GM18526 (cell line): ENCODE results near the gene ZNF81.

ENCODE experiments used
- POLR2A ChIP-seq: IDR thresholded peaks from 3 replicates; pipeline ENCODE4 v1.6.1; 2011; ENCODE audit not compliant: insufficient read length; ENCODE audit errors: extremely low read depth

ZNF81 gene

DNA sequence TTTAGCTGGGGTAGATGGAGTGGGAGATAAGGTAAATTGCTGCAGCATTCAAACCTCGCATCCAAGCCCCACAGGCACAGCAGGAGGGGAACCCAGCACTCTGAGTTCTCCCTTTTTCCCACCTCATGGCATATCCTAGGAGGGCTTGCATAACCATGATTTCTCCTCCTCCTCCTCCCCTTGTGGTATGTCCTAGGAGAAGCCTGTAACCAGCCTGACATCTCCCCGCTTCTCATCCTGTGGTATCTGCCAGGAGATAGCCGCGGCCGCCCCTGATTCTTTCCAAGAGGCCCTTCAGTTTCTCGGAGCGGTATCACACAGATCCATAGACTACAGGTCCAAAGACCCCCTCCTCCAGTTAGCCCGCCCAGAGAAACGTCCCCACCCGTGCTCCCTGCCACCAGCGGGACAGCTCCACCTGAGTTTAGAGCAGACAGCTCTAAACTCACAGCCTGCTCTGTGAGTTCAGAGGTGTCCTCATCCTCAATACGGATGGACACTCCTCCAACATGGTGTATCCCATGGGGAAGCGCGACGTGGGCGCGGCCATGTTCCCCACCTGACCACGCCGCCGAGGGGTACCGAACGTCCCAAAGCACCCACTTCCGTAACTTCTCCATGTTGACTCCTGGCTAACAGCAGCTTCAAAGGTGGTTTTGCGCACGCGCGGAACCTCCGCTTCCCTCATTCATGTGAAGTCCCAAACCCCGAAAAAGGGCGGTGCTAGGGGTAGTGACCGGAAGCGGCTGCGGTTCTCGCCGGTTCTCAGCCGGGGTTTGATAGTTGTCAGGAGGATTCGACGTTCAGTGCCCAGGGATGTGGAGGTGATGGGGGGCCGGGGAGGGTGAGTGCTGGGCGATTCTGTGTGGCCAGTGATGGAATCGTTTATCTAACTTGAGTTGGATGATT is at the start of gene ZNF81:
Gene ZNF81, plus strand, starts transcription at position 739 of the 909 bp plus-strand sequence. CDS start 9,366 bp downstream, outside the sequence.
- peak; percentile 58 for TF ChIP-seq POLR2A

DNA sequence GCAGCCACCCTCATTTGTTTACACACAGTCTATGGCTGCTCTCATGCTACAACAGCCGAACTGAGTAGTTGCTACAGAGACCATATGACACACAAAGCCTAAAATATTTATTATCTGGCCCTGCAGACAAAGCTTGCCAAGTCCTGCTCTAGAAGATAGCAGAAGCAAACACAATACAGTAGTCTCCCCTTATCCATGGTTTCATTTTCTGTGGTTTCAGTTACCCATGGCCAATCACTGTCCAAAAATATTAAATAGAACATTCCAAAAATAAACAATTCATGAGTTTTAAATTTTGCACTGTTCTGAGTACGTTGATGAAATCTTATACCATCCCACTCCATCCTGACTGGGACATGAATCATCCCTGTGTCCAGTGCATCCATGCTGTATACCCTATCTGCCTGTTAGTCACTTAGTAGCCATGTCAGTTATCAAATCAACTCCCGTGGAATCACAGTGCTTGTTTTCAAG is 40.2 kb upstream of the ZNF81 start:
- TF ChIP-seq POLR2A: no peak

DNA sequence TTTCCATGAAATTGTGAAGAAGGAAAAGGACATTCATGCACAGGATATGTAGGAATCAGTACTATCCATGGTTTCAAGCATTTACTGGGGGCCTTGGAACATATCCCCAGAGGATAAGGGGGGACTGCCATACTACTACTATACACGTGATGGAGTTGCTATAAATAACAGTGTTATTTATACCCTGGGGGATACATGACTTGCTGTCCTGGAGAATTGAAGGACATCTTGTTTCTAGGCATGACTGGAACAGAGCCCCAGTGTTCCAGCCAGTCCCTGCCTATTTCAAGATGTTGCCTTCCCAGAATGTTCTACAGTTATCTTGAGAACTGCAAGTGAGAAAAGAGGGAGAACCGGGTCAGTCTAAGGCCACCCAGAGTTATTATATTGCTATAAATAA is 39.6 kb upstream of the ZNF81 start:
- no peak for TF ChIP-seq POLR2A

DNA sequence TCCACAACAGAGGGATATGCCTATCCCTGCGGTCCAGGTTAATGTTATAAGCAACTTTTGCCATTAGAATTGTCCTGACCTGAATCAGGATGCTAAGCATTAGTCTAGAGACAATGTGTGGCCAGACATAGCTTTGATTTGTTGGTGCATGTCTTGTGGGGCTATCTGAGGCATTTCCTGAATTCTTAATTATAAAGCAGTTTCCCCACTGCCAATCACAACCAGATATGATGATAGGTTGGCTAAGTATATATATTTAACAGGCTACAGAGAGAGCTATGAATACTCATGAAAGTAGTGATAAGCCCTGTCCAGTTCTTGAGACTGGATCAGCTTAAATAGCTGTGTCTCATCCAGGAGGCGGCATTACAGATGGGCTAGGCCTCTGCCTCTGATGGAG is 37.8 kb upstream of the ZNF81 start:
- TF ChIP-seq POLR2A: no peak

DNA sequence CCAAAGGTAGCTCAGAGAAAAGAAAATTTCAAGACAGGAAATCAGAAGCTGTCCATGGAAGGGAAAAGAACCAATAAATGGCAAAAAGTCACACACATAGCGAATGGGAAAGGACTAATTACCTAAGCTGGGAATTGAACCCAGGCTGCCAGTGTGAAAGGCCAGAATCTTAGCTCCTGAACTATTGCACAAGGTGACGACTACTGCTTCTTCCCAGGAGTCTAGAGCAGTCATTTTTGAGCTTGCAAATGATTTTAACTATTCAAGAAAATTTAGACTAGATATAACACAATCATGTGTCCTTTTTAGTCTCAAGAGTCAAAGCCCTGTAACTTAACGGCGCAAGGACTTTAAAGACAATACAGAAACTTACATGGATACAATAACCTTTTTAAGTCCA is 34.1 kb upstream of the ZNF81 start:
- no peak for TF ChIP-seq POLR2A

DNA sequence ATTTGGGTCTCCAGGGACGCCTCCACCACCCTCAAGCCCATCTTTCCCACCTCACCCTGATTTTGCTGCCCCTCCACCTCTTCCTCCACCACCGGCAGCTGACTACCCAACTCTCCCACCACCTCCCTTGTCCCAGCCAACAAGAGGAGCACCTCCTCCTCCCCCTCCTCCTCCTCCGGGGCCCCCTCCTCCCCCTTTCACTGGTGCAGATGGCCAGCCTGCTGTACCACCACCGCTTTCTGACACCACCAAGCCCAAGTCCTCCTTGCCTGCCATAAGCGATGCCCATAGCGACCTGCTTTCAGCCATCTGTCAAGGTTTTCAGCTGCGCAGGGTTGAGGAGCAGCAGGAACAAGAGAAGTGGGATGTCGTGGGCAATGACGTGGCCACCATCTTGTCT is 32.4 kb upstream of the ZNF81 start:
- TF ChIP-seq POLR2A: no peak

DNA sequence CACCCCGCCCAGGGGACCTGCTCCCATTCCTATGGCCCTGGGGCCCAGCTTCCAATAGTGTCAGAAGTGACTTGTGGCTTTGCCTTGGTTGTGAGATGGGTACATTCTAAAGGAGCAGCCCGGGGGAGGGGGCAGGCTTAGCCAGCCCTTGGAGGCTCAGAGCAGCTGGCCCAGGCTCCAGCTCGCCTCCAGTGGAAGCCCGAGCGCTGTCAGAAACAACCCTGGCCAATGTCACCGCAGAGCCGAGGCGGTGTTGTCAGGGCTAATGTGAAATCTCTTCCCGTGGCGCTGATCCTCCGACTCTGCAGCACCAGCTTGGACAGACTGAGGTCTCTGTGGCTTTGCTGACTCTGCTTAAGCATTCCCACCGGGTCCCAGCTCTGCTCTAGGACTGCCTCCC is 29.2 kb upstream of the ZNF81 start:
- TF ChIP-seq POLR2A: no peak

DNA sequence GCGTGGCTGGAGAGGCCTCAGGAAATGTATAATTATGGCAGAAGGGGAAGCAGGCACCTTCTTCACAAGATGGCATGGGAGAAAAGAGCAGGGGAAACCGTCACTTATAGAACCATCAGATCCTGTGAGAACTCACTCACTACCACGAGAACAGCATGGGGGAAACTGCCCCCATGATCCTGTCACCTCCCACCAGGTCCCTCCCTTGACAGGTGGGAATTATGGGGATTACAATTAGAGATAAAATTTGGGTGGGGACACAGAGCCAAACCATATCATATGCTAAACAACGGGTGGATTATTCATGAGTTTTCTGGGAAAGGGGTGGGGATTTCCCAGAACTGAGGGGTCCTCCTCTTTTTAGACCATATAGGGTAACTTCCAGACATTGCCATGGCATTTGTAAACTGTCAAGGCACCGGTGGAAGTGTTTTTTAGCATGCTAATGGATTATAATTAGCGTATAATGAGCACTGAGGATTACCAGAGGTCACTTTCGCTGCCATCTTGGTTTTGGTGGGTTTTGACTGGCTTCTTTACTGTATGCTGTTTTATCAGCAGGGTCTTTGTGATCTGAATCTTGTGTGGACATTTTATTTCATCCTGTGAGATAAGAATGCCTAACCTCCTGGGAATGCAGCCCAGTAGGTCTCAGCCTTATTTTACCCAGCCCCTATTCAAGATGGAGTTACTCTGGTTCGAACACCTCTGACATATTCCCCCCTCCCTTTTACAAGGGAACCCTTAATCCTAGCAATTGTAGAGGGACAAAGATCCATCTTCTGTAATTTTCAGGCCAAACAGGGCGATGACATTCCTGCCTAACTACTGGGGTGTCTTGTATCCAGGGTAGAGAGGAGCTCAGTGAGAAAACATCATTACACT is 27.6 kb upstream of the ZNF81 start:
- no peak for TF ChIP-seq POLR2A

DNA sequence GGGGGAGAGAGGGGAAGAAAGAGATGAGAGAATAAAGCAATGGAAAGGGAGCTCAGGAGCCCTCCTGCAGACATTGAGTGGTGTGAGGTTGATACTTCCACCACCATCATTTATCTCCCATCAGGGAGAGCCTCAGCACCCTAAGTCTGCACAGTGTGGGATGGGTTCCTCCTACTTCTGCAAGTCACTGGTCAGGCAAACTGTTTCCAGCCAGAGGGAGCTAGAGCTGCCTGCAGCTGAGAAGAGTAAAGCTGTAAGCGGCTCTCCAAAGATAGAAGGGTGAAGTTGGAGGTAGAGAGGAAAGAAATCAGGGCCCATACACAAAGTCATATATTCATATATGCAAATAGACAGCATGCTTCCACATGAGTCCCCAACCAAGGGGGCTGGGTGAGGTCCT is 21.9 kb upstream of the ZNF81 start:
- TF ChIP-seq POLR2A: no peak

DNA sequence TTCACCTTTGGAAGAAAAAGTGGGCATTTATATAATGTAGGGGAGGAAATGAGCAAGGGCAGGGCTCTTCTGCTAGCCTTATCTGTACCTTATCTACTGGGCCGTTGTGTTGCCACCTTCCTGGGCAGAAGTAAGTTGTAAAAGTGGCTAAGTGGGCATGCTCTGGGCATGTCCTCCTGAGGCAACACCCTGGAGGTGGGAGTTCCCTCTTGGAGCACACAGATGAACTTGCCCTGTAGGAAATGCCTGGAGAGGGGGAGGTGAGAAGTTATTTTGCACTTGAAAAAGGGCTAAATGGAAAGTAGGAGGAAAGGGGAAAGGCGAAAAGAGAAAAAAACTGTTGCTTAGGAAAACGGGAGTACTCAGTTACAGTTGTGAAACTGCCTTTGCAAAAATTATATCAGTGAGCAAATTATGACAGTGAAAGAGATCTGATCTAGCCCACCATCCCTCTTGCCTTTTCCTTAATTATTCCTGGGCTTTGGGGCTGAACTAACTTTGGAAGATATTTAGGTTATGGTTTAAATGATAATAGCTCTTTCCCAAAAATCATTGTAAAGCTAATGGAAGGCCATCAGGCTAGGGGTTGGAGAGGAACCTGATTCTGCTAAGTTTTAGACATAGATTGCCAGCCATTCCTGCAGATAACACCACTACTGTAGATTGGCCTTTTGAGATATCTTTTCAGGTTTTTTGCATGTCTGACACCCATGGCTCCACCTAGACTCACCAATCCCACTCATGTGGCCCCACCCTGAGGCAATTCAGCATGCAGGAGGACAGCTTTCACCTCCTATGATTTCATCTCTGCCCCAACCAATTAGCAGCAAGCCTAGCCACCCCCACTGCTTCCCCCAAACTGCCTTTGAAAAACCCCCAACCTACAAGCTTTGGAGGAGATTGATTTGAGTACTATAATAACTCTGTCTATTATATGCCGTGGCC is 20.5 kb upstream of the ZNF81 start:
- no peak for TF ChIP-seq POLR2A

DNA sequence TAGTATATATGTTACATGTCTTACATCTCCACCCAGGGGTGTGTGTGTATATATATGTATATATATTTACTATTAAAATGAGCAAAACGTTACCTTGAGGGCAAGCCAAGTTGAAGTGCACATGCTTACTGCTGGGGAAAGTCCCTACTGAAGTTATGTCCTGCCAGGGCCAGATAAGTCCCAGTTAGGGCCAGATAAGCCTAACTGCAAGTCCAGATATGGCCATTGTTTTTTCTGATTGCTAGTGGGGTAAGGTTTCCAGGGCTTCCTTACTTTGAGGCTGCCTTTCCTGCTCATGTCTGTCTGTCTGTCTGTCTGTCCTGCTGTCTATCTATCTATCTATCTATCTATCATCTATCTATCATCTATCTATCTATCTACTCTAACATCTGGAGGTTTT is 19.3 kb upstream of the ZNF81 start:
- TF ChIP-seq POLR2A: no peak

DNA sequence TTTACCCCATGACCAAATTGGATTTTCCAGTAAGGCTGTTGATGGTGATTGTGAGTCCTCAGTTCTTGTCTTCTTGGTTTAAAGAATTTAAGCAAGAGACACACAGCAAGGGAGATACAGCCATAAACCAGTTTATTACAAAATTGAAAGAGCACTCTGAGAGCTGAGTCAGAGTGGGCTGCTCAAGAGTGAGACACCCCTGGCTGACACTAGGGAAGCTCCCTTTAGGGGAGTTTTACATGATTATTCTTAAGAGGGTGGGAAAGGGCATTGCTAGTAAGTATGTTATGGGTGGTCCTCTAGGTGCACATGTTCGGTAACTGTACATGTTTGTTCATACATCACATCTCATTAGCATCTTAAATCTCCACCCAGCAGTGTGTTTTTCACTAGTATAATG is 18.8 kb upstream of the ZNF81 start:
- no peak for TF ChIP-seq POLR2A

DNA sequence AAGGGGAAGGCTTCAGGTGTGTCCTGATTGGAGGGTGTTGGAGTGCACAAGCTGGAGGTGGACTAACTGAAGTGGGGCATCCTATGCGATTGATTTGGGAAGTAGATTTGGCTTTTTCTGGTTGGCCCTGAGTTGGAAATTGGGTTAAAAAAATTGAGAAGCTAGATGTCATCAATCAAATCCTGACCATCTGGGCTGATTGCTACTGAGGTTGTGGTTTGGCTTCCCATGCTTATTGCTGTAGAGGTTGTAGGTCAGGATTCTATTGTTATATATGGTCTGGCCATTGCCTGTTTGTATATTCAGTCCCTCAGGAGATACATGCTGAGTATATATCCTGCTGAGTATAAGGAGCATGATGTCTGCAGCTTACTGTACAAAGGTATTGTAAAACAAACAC is 7.7 kb upstream of the ZNF81 start:
- no peak for TF ChIP-seq POLR2A

DNA sequence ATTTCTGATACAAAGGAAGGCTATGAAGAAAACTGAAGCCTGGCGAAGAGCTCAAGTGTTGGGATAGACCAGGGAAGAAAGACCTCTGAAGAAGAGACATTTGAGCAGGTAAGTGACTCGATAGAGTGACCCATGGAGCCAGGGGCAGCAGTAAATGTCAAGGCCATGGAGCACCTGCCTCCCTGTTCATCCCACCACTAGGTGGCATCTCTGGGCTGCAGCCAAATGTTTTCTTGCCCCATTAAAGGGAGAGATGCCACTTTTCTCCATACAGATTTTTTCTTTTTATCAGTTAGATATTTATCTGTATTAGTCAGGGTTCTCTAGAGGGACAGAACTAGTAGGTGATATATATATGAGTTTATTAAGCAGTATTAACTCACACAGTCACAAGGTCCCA is 4.9 kb upstream of the ZNF81 start:
- no peak for TF ChIP-seq POLR2A

DNA sequence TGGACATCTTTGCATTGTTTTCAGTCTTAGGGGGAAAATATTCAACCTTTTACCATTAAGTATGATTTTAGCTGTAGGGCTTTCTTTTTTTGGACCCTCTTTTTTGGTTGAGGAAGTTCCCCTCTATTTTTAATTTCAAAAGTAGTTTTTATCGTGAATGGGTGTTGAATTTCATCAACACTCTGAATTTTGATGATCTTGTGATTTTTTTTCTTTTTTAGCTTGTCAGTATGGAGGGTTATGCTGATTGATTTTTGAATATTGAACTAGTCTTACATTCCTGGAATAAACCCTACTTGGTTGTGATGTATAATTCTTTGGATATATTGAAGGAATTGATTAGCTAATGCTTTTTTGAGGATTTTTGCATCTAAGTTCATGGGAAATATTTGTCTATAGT is 1.7 kb downstream of the ZNF81 start:
- no peak for TF ChIP-seq POLR2A
